ENCODE data around the gene PPP1R14B. TPM values are rescaled to one million over a fixed set of nuclear protein-coding genes. Genes with fewer than 3 reads are reported as not detected.

Gene PPP1R14B
- total and polyA plus RNA-seq, 2 donors (not counting 3 experiments of a cell fraction or from before 2014, with no cell fraction given) = 308 to 431 TPM

DNA sequence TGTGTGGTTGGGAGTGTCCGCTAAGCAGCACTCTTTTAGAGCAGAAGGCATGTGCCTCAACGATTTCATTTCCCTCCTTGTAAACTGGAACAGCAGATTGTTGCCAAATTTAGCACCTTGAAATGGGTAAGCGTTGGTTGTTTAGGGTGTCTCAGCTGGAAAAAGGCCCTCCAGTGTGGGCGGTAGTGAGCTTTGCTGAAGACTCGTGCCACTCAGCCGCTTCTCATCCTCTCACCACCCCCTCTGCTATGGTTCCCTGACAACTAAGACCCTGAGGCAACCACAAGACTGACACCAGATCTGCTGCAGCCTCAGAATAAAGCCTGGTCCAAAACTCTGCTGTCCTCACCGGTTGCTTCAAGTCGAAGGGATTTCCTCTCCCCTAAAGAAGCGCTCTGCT lies 50.1 kb downstream of the PPP1R14B start:
- CTCF ChIA-PET = interaction anchor here (1.0 to 1.5 kb wide), 5 partner anchors 8 to 108 kb away, joined by 3 to 10 read pairs (median 3); no protein-coding TSS in a partner anchor
- no TSS peak for BruUV-seq (replicated peaks)
- FAIRE-seq = no peak

More for the DNA sequence above, 50.1 kb downstream of the PPP1R14B start:
- Histone ChIP-seq H3K27me3 (ENCODE audit: control insufficient read depth in 2 of 2, insufficient read depth in 2 of 2, low read length in 2 of 2) (no peaks in the 10 kb centered on the region), H4K20me1 (replicated peaks; ENCODE audit: control insufficient read depth, extremely low read depth, insufficient read depth, low read length) (no peaks in the 10 kb centered on the region), H3K36me3 (ENCODE audit: control insufficient read depth in 2 of 2, extremely low read depth in 1 of 2, insufficient read depth in 2 of 2, low read length in 2 of 2) (peaks cover 47 to 61% of the 10 kb centered on the region in 2 experiments), H3K4me1 (ENCODE audit: control insufficient read depth, extremely low read depth, insufficient read depth, low read length) (no peaks in the 10 kb centered on the region), H3K9me3 (replicated peaks; ENCODE audit: control insufficient read depth, insufficient read depth, low read length) (no peaks in the 10 kb centered on the region), H3K9ac (replicated peaks; ENCODE audit: extremely low read depth, insufficient read depth, low read length) (no peak overlapping the region), H3K4me2 (ENCODE audit: insufficient read depth, low read length) (no peak overlapping the region), H3K9me1 (replicated peaks; ENCODE audit: control insufficient read depth, extremely low read depth, insufficient read depth, low read length) (no peaks in the 10 kb centered on the region), H3K4me3 (replicated peaks in 1 of 3; ENCODE audit: insufficient read depth in 1 of 3, low read depth in 1 of 3, low read length in 3 of 3) (no peak overlapping the region), H3K27ac (ENCODE audit: insufficient read depth, low read depth, low read length) (no peak overlapping the region), H2AFZ (ENCODE audit: low read depth, low read length) (no peak overlapping the region), H3K79me2 (ENCODE audit: control insufficient read depth, insufficient read depth, low read length) (peaks cover 20% of the 10 kb centered on the region)
- intact Hi-C loops (cut with micrococcal nuclease) (no loop called here), dilution Hi-C loops (cut with MboI; ENCODE audit: extremely low pct_ligation_motif_present, low sequenced_read_pairs) (no loop called here)
- DNase-seq (ENCODE audit: low read depth, low spot score) = no peak
- POLR2A ChIA-PET = no interaction called here
- TF ChIP-seq JUN (IDR thresholded peaks at IDR 0.05; ENCODE audit: borderline replicate concordance, insufficient read depth, insufficient read length, low read depth) (no peak), FOS (IDR thresholded peaks at IDR 0.05; ENCODE audit: borderline replicate concordance, insufficient read depth, low read length) (no peak), MAX (IDR thresholded peaks at IDR 0.05; ENCODE audit: insufficient read depth, insufficient read length) (no peak), POLR2A (IDR thresholded peaks at IDR 0.05; ENCODE audit: low read depth, low read length) (no peak), POLR2AphosphoS5 (IDR thresholded peaks at IDR 0.05; ENCODE audit: insufficient read depth, low read depth, low read length) (no peak), EZH2 (IDR thresholded peaks at IDR 0.05; ENCODE audit: borderline replicate concordance, low read depth, low read length, severe bottlenecking) (no peak), MYC (IDR thresholded peaks at IDR 0.05; ENCODE audit: low read depth, low read length) (no peak), GATA2 (IDR thresholded peaks at IDR 0.05; ENCODE audit: insufficient read depth, insufficient read length, low read depth, low read length) (no peak)
- TF ChIP-seq, protein P1, sequence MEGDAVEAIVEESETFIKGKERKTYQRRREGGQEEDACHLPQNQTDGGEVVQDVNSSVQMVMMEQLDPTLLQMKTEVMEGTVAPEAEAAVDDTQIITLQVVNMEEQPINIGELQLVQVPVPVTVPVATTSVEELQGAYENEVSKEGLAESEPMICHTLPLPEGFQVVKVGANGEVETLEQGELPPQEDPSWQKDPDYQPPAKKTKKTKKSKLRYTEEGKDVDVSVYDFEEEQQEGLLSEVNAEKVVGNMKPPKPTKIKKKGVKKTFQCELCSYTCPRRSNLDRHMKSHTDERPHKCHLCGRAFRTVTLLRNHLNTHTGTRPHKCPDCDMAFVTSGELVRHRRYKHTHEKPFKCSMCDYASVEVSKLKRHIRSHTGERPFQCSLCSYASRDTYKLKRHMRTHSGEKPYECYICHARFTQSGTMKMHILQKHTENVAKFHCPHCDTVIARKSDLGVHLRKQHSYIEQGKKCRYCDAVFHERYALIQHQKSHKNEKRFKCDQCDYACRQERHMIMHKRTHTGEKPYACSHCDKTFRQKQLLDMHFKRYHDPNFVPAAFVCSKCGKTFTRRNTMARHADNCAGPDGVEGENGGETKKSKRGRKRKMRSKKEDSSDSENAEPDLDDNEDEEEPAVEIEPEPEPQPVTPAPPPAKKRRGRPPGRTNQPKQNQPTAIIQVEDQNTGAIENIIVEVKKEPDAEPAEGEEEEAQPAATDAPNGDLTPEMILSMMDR (IDR thresholded peaks at IDR 0.05; ENCODE audit: extremely low read depth in 1 of 2, insufficient read depth in 1 of 2, low read depth in 1 of 2, low read length in 2 of 2) = no peak

Small RNA genes lying within 50 kb of the gene (small RNA-seq; reads per million reads assigned to genes)
- not detected for gene RF00019 (ENCODE audit: insufficient read depth, insufficient read length, low read depth, low replicate concordance)

Other genes starting within 250 kb of the PPP1R14B start
- not detected in 2 replicates for gene FLRT1, start 211.0 kb downstream of the PPP1R14B start, total RNA-seq
- gene FLRT1, start 211.0 kb downstream of the PPP1R14B start, polyA plus RNA-seq = not detected in 2 replicates
- gene MACROD1, start 80.8 kb downstream of the PPP1R14B start, total RNA-seq = 16.2 and 16.6 TPM in 2 replicates
- 11.0 and 16.9 TPM in 2 replicates for gene MACROD1, start 80.8 kb downstream of the PPP1R14B start, polyA plus RNA-seq
- 223 and 226 TPM in 2 replicates for gene STIP1, start 60.8 kb downstream of the PPP1R14B start, total RNA-seq
- 91.9 and 117 TPM in 2 replicates for gene STIP1, start 60.8 kb downstream of the PPP1R14B start, polyA plus RNA-seq
- gene FERMT3, start 40.2 kb downstream of the PPP1R14B start, total RNA-seq = 63.4 and 64.4 TPM in 2 replicates
- gene FERMT3, start 40.2 kb downstream of the PPP1R14B start, polyA plus RNA-seq = 100 and 111 TPM in 2 replicates
- 26.2 and 28.0 TPM in 2 replicates for gene TRPT1, start 20.8 kb downstream of the PPP1R14B start, total RNA-seq
- gene TRPT1, start 20.8 kb downstream of the PPP1R14B start, polyA plus RNA-seq = 56.6 and 69.5 TPM in 2 replicates
- 37.1 and 37.8 TPM in 2 replicates for gene NUDT22, start 20.7 kb downstream of the PPP1R14B start, total RNA-seq
- 54.8 and 71.9 TPM in 2 replicates for gene NUDT22, start 20.7 kb downstream of the PPP1R14B start, polyA plus RNA-seq
- gene DNAJC4, start 16.4 kb downstream of the PPP1R14B start, total RNA-seq = 23.5 and 24.4 TPM in 2 replicates
- gene DNAJC4, start 16.4 kb downstream of the PPP1R14B start, polyA plus RNA-seq = 41.2 and 64.6 TPM in 2 replicates
- gene VEGFB, start 12.4 kb downstream of the PPP1R14B start, total RNA-seq = 89.6 and 98.1 TPM in 2 replicates
- 18.3 and 19.3 TPM in 2 replicates for gene VEGFB, start 12.4 kb downstream of the PPP1R14B start, polyA plus RNA-seq
- gene FKBP2, start 5.8 kb downstream of the PPP1R14B start, total RNA-seq = 48.4 and 48.5 TPM in 2 replicates
- 63.1 and 74.4 TPM in 2 replicates for gene FKBP2, start 5.8 kb downstream of the PPP1R14B start, polyA plus RNA-seq
- gene PLCB3, start 4.6 kb upstream of the PPP1R14B start, total RNA-seq = 60.4 and 61.1 TPM in 2 replicates
- gene PLCB3, start 4.6 kb upstream of the PPP1R14B start, polyA plus RNA-seq = 32.3 and 33.3 TPM in 2 replicates
- 61.6 and 65.3 TPM in 2 replicates for gene BAD, start 37.7 kb upstream of the PPP1R14B start, total RNA-seq
- gene BAD, start 37.7 kb upstream of the PPP1R14B start, polyA plus RNA-seq = 88.0 and 100 TPM in 2 replicates
- 42.5 and 46.0 TPM in 2 replicates for gene GPR137, start 38.9 kb upstream of the PPP1R14B start, total RNA-seq
- 40.9 and 56.8 TPM in 2 replicates for gene GPR137, start 38.9 kb upstream of the PPP1R14B start, polyA plus RNA-seq
- gene KCNK4, start 44.4 kb upstream of the PPP1R14B start, total RNA-seq = 0.44 TPM in 1 of 2 replicates, not detected in the other
- 0.06 and 0.19 TPM in 2 replicates for gene KCNK4, start 44.4 kb upstream of the PPP1R14B start, polyA plus RNA-seq
- not detected in 2 replicates for gene CATSPERZ, start 53.4 kb upstream of the PPP1R14B start, total RNA-seq
- 0.11 and 0.67 TPM in 2 replicates for gene CATSPERZ, start 53.4 kb upstream of the PPP1R14B start, polyA plus RNA-seq
- gene ESRRA, start 58.6 kb upstream of the PPP1R14B start, total RNA-seq = 37.4 and 38.0 TPM in 2 replicates
- 17.2 and 18.8 TPM in 2 replicates for gene ESRRA, start 58.6 kb upstream of the PPP1R14B start, polyA plus RNA-seq
- gene TRMT112, start 70.6 kb upstream of the PPP1R14B start, total RNA-seq = 187 and 195 TPM in 2 replicates
- gene TRMT112, start 70.6 kb upstream of the PPP1R14B start, polyA plus RNA-seq = 396 and 575 TPM in 2 replicates
- 199 and 202 TPM in 2 replicates for gene PRDX5, start 71.2 kb upstream of the PPP1R14B start, total RNA-seq
- gene PRDX5, start 71.2 kb upstream of the PPP1R14B start, polyA plus RNA-seq = 647 and 709 TPM in 2 replicates
- gene CCDC88B, start 93.3 kb upstream of the PPP1R14B start, total RNA-seq = 1.8 TPM in 2 replicates
- 2.7 and 3.7 TPM in 2 replicates for gene CCDC88B, start 93.3 kb upstream of the PPP1R14B start, polyA plus RNA-seq
- gene RPS6KA4, start 112.2 kb upstream of the PPP1R14B start, total RNA-seq = 41.8 and 44.1 TPM in 2 replicates
- gene RPS6KA4, start 112.2 kb upstream of the PPP1R14B start, polyA plus RNA-seq = 26.5 and 29.2 TPM in 2 replicates